22Rv1 (cell line): ENCODE measurements around the gene CCNF.

ENCODE experiments used
- CTCF ChIP-seq: fragments of 450-650 bp; IDR thresholded peaks from 2 replicates; pipeline ENCODE4 v1.5.1; 2017; ENCODE audit warnings: mild to moderate bottlenecking
- ZFX ChIP-seq: fragments of 450-650 bp; IDR thresholded peaks from 2 replicates; pipeline ENCODE4 v1.6.1; 2017; ENCODE audit warnings: antibody characterized with exemption, borderline replicate concordance

DNA sequence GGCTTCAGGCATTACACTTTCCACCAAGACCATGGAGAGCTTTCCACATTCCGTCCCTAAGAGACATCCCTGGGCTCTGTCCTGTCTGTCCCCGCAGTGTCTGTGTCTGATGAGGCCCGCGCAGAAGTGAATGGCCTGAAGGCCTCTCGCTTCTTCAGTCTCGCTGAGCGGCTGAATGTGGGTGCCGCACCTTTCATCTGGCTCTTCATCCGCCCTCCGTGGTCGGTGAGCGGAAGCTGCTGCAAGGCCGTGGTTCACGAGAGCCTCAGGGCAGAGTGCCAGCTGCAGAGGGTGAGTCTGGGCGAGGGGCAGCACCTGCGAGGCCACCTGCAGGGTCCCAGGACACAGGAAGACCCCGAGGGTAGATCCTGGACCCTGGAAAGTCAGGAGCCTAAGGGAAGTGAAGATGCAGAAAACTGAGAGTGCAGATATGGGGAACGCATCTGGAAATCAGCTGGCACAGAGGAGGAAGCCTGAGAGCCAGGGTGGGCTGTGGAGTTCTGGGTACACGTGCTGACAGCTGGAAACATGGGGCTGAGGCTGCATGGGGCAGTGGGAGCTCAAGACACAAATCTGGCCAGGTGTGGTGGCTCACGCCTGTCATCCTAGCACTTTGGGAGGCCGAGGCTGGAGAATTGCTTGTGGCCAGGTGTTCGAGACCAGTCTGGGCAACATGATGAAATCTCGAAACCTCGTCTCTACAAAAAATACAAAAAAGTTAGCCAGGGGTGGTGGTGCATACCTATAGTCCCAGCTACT, 8.0 kb downstream of the CCNF start:
- TF ChIP-seq CTCF (no peak), ZFX (no peak)
